Measurements from ENCODE around the gene TNNC2. TPM values are rescaled to one million over a fixed set of nuclear protein-coding genes. Genes with fewer than 3 reads are reported as not detected.

Gene TNNC2
- total RNA-seq, 2 donors from 2014 or later, result 0.51 TPM; not detected in 1

DNA sequence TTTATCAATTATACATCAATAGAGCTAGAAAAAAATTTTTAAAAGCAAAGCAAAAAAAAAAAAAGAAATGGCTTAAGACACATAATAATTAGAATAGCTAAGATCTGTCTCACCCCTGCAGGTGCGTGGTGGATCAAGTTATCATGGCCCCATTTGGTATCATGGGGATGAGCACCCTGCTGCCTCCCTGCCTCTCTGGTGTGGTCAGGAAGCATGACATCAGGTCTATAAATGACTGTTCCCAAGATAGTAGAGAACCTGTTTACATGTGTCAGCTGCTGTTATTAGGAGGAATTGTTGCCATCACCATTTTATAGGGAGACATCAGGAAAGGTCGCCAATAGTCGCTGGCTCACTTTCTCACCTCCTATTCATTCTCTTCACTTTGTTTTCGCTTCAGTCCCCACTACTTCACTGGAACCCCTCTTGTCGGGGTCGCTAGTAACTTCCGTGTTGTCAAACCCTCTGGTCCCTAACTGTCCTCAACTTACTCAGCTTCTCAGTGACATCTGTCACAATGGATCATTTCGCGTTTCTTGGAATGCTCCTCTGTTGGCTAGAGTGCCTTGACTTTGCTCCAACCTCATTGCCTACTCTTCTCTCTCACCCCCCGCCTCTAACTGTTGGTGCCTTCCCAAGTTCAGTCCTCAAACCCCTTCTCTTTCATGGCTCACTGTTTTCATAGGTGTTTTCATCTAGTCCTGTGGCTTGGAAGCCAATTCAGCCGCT is 30.6 kb downstream of the TNNC2 start:
- H3K27me3 ChIP-seq (ENCODE audit: control insufficient read depth, insufficient read depth, low read length, poor library complexity, severe bottlenecking), result no peaks in the 10 kb centered on the region
- Mint-ChIP-seq H3K4me3 (no peak overlapping the region), H3K36me3 (ENCODE audit: low read depth) (peaks cover 42% of the 10 kb centered on the region), H3K27ac (no peak overlapping the region), H3K27me3 (ENCODE audit: insufficient read depth) (no peaks in the 10 kb centered on the region), H3K9me3 (no peaks in the 10 kb centered on the region), H3K4me1 (peaks cover 7% of the 10 kb centered on the region)
- TF ChIP-seq, protein P1, sequence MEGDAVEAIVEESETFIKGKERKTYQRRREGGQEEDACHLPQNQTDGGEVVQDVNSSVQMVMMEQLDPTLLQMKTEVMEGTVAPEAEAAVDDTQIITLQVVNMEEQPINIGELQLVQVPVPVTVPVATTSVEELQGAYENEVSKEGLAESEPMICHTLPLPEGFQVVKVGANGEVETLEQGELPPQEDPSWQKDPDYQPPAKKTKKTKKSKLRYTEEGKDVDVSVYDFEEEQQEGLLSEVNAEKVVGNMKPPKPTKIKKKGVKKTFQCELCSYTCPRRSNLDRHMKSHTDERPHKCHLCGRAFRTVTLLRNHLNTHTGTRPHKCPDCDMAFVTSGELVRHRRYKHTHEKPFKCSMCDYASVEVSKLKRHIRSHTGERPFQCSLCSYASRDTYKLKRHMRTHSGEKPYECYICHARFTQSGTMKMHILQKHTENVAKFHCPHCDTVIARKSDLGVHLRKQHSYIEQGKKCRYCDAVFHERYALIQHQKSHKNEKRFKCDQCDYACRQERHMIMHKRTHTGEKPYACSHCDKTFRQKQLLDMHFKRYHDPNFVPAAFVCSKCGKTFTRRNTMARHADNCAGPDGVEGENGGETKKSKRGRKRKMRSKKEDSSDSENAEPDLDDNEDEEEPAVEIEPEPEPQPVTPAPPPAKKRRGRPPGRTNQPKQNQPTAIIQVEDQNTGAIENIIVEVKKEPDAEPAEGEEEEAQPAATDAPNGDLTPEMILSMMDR (conservative IDR thresholded peaks at IDR 0.05), result no peak
- no peaks in the 10 kb centered on the region for H3K9me3 ChIP-seq (ENCODE audit: control insufficient read depth, low read length)
- 94 to 95% methylated on average over 10 to 11 of the region's 11 CpGs for WGBS, 2 experiments (ENCODE audit: insufficient coverage in 1 of 2, insufficient read length in 1 of 2)
- DNase-seq, result no peak
- peaks cover 41% of the 10 kb centered on the region for H3K36me3 ChIP-seq (ENCODE audit: control insufficient read depth, insufficient read depth, low read length)
- H3K9ac ChIP-seq (ENCODE audit: extremely low read depth, low read length, poor library complexity, severe bottlenecking), result no peak overlapping the region
- H3K4me1 ChIP-seq (ENCODE audit: control insufficient read depth, insufficient read depth, low read length), result peaks cover 4% of the 10 kb centered on the region
- H3K4me3 ChIP-seq (ENCODE audit: low read length), result no peak overlapping the region
- H3K27ac ChIP-seq (ENCODE audit: low read depth, low read length), result no peak overlapping the region

DNA sequence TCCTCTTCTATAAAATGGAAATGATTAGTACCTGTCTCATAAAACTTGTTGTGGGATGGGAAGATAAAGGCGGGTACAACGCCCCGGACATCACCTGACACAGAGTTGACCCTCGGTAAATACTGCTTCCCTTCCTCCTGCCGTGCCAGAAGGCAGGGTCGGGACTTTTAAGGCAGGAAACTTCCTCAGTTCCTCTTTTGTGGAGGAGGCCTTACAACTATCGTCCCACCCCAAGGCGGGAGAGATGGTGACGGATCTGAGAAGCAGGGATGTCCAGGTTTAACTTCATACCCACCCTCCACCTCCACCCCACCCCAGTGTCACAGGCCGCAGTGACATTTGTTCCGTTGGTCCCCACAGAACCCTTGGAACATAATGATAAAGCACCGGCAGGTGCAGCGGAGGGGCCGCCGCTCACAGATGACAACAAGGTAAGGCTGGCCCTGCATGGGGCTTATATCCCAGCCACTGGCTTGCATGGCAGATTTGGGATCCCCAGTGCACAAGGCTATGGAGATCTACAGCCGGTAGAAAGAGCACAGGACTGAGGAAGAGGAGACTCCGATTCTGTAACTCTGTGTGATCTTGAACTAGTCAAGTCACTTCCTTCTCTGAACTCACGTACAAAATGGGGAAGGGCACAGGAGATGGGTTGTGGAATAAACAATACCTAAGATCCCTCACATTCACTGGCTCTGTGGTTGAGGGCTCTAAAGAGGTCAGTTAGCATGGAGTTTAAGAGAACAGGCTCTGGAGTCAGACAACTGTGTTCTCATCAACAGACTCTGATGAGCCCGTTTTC is 34.6 kb downstream of the TNNC2 start:
- peak overlapping the region; percentile 38 for H3K27ac ChIP-seq (ENCODE audit: low read depth, low read length)
- peak overlapping the region; percentile 92 for H3K4me3 ChIP-seq (ENCODE audit: low read length)
- no peak for DNase-seq
- peak overlapping the region; percentile 86 for H3K9ac ChIP-seq (ENCODE audit: extremely low read depth, low read length, poor library complexity, severe bottlenecking)
- no peaks in the 10 kb centered on the region for H3K27me3 ChIP-seq (ENCODE audit: control insufficient read depth, insufficient read depth, low read length, poor library complexity, severe bottlenecking)
- WGBS, 2 experiments (ENCODE audit: insufficient coverage in 1 of 2, insufficient read length in 1 of 2), result 49 to 69% methylated on average over 4 to 19 of the region's 19 CpGs
- Mint-ChIP-seq H3K36me3 (ENCODE audit: low read depth) (peaks cover 34% of the 10 kb centered on the region), H3K27ac (peak overlapping the region; percentile 88), H3K4me1 (peaks cover 7% of the 10 kb centered on the region), H3K4me3 (peak overlapping the region; percentile 81), H3K9me3 (no peaks in the 10 kb centered on the region), H3K27me3 (ENCODE audit: insufficient read depth) (no peaks in the 10 kb centered on the region)
- no peaks in the 10 kb centered on the region for H3K9me3 ChIP-seq (ENCODE audit: control insufficient read depth, low read length)
- TF ChIP-seq, protein P1 (conservative IDR thresholded peaks at IDR 0.05), result no peak
- H3K4me1 ChIP-seq (ENCODE audit: control insufficient read depth, insufficient read depth, low read length), result peaks cover 4% of the 10 kb centered on the region
- H3K36me3 ChIP-seq (ENCODE audit: control insufficient read depth, insufficient read depth, low read length), result peaks cover 33% of the 10 kb centered on the region

DNA sequence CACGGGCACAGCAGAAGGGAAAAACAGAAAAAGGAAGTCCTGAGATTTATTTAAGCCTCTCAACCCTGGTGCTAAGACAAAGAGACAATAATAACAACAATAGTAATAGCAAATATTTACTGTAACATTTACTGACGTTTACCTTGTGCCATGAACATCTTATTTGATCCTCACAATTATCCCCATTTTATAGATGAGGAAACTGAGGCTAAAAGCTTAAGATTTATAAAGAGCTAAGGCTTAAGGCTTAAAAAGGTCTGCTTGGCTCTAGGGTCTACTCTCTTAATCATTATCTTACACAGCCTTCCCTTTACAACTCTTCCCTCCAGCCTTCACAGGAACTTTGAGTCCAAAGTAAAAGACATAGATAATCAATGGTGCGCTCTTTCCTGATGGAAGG is 38.8 kb downstream of the TNNC2 start:
- 86% methylated on average over 3 of the region's 3 CpGs; no CpG with 5 or more reads in 1 of the 2 experiments for WGBS, 2 experiments (ENCODE audit: insufficient coverage in 1 of 2, insufficient read length in 1 of 2)
- no peaks in the 10 kb centered on the region for H3K27me3 ChIP-seq (ENCODE audit: control insufficient read depth, insufficient read depth, low read length, poor library complexity, severe bottlenecking)
- H3K4me3 Mint-ChIP-seq, result no peak overlapping the region

More for the DNA sequence above, 38.8 kb downstream of the TNNC2 start:
- H3K27me3 Mint-ChIP-seq (ENCODE audit: insufficient read depth), result no peaks in the 10 kb centered on the region
- DNase-seq, result no peak
- peaks cover 3% of the 10 kb centered on the region for H3K36me3 Mint-ChIP-seq (ENCODE audit: low read depth)
- H3K4me1 Mint-ChIP-seq, result peaks cover 7% of the 10 kb centered on the region
- no peaks in the 10 kb centered on the region for H3K9me3 Mint-ChIP-seq
- Histone ChIP-seq H3K9ac (ENCODE audit: extremely low read depth, low read length, poor library complexity, severe bottlenecking) (no peak overlapping the region), H3K4me3 (ENCODE audit: low read length) (no peak overlapping the region), H3K9me3 (ENCODE audit: control insufficient read depth, low read length) (no peaks in the 10 kb centered on the region), H3K27ac (ENCODE audit: low read depth, low read length) (no peak overlapping the region), H3K4me1 (ENCODE audit: control insufficient read depth, insufficient read depth, low read length) (peaks cover 4% of the 10 kb centered on the region), H3K36me3 (ENCODE audit: control insufficient read depth, insufficient read depth, low read length) (no peaks in the 10 kb centered on the region)
- no peak overlapping the region for H3K27ac Mint-ChIP-seq
- TF ChIP-seq, protein P1 (conservative IDR thresholded peaks at IDR 0.05), result no peak

All from endodermal cell (in vitro differentiated cells).